SIG-M5 (cell line): ENCODE measurements around the gene MUC4.
"Not testable (repeated sequence)": the region's sequence is repeated elsewhere in the genome, so short reads cannot be mapped to it uniquely, and the experiment has no call there.

Source experiments
- DNase-seq: peaks from one replicate; lab custom pipeline; 2025; lab: John Stamatoyannopoulos, UW

MUC4 gene

GRCh38 chr3:195838714-195839113 lies 27.0 kb upstream of the MUC4 start:
- DNase-seq: no peak

- no peak for DNase-seq
These were observed 24.9 kb upstream of the MUC4 start for GRCh38 chr3:195836476-195837135.

- DNase-seq: no peak
These were observed 24.1 kb upstream of the MUC4 start for GRCh38 chr3:195835791-195836190.

- DNase-seq: no peak
These were observed 23.2 kb upstream of the MUC4 start for GRCh38 chr3:195834675-195835583.

- no peak for DNase-seq
These were observed 18.1 kb upstream of the MUC4 start for GRCh38 chr3:195829897-195830254.

- DNase-seq: no peak
These were observed 17.0 kb upstream of the MUC4 start for GRCh38 chr3:195828762-195829161.

- DNase-seq: no peak
These were observed 14.4 kb upstream of the MUC4 start for GRCh38 chr3:195825857-195826804.

- DNase-seq: no peak
These were observed 13.5 kb upstream of the MUC4 start for GRCh38 chr3:195825191-195825588.

- DNase-seq: not testable (repeated sequence)
These were observed 12.9 kb upstream of the MUC4 start for GRCh38 chr3:195824425-195825190.

GRCh38 chr3:195823999-195824398 lies 12.3 kb upstream of the MUC4 start:
- no peak for DNase-seq

- DNase-seq: no peak
These were observed 11.6 kb upstream of the MUC4 start for GRCh38 chr3:195823280-195823679.

- DNase-seq: no peak
These were observed 10.5 kb upstream of the MUC4 start for GRCh38 chr3:195822131-195822696.

GRCh38 chr3:195821403-195822130 lies 9.8 kb upstream of the MUC4 start:
- no peak for DNase-seq

- DNase-seq: no peak
These were observed 9.2 kb upstream of the MUC4 start for GRCh38 chr3:195820901-195821300.

GRCh38 chr3:195820186-195820585 lies 8.5 kb upstream of the MUC4 start:
- no peak for DNase-seq

GRCh38 chr3:195818301-195818700 lies 6.6 kb upstream of the MUC4 start:
- no peak for DNase-seq

- DNase-seq: no peak
These were observed 5.9 kb upstream of the MUC4 start for GRCh38 chr3:195817578-195818135.

GRCh38 chr3:195816276-195816913 lies 4.7 kb upstream of the MUC4 start:
- not testable (repeated sequence) for DNase-seq

GRCh38 chr3:195815169-195815771 lies 3.5 kb upstream of the MUC4 start:
- DNase-seq: no peak
